HG02943 (cell line): ENCODE results near the gene SGF29.
"Not testable (repeated sequence)": the region's sequence is repeated elsewhere in the genome, so short reads cannot be mapped to it uniquely, and the experiment has no call there.

Source experiments
- ATAC-seq: cut with Tn5 transposase; IDR thresholded peaks from one replicate; pipeline ENCODE4 v1.9.1; 2021; ENCODE audit warnings: mild to moderate bottlenecking, low read depth, moderate library complexity; ENCODE audit not compliant: unreplicated experiment

The SGF29 gene

GRCh38 chr16:28591355-28591754 lies 37.6 kb downstream of the SGF29 start:
- no peak for ATAC-seq

GRCh38 chr16:28592511-28592910 lies 38.8 kb downstream of the SGF29 start:
- no peak for ATAC-seq

DNA sequence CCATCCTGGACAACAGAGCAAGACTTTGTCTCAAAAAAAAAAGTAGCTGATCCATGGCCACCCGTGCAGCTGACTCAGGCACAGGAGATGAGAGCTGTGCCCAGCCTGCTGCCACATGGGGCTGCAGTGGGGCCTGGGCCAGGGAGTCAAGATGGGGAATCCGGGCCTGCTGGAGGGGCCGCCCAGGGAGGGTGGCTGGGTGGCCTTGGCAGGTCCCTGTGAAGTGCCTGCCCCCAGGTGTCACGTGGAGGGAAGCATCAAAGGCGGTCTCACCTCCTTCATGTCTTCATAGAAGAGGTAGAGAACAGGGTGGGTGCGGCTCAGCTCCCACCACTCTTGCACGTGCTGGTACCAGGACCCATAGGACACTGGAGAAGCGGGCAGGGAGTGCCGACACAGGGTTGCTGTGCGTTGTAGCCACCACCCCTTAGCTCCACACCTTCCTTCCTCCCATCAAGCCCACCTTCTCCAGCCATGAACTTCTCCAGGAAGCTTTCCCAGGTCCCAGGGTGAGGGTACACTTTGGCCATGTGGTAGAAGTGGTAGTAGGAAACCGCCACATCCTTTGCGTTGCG lies 39.3 kb downstream of the SGF29 start:
- no peak for ATAC-seq

GRCh38 chr16:28595451-28595850 lies 41.7 kb downstream of the SGF29 start:
- ATAC-seq: not testable (repeated sequence)

GRCh38 chr16:28596115-28596630 lies 42.5 kb downstream of the SGF29 start:
- ATAC-seq: no peak

DNA sequence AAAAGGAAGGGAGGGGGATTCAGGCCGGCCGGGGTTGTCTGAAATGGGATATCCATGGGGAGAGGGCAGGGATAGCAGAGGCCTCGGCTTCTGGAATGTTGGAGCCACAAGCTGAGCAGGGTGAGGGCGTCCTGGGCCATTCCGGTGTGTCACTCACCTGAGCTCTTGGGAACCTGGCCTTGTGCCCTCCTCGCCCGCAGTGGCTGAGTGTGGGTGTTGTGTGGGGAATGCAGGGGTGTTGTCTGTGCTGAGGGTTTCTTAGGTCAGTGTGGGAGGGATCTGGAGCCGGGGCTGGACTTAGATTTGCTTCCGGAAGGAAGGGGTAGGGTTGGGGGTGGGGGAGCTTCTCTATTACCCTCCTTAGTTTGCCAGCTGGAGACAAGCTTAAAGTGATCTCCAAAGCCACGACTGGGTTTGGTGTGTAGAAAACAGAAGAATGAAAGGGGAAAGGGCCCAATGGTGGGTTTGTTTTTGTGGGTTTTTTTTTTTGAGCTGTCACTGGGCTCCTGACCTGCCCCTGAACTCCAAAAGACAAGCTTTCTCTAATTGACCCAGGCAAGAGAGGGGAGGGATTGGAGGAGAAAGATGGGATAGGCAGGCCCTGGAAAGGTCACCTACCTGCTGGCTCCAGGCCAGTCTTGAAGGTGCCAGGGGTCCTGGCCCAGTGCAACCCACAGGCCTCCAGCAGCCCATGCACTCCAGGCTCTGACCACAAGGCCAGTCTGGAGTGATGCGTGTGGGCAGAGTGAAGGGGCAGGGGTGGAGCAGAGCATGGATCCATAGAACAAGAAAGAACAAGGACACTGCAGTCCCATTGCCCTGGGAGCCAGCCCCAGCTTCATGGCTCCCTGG lies 43.3 kb downstream of the SGF29 start, which contains the start of gene SULT1A2:
TSS of gene SULT1A2 (minus strand) at position 211 of the 852 bp plus-strand sequence. CDS start 1,120 bp downstream, outside the sequence.
- no peak for ATAC-seq

DNA sequence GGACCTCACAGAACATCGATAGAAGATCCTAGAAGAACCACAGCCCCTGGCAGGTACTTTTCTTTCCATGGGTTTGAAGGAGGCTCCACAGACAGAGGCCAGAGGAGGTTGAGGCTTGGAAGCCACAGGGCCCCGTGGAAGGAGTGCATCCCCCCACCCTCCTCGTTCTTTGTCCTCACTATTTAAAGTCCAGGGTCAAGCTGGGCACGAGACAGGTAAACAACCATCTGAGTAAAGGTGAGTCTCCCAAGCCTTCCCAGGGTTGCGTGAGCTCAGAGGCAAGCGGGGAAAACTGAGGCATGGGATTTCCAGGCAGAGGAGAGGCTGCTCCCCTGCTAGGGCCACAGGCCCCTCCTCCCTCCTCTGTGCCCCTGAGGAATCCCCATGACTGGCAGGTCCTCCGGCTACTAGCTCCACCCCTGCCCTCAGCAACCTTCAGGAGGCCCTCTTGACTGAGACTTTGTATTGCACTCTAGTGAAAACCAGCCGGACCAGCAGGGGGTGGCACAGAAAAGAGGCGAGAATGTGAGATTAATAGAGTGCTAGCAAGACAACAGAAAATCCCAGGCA lies 44.1 kb downstream of the SGF29 start:
- ATAC-seq: no peak

DNA sequence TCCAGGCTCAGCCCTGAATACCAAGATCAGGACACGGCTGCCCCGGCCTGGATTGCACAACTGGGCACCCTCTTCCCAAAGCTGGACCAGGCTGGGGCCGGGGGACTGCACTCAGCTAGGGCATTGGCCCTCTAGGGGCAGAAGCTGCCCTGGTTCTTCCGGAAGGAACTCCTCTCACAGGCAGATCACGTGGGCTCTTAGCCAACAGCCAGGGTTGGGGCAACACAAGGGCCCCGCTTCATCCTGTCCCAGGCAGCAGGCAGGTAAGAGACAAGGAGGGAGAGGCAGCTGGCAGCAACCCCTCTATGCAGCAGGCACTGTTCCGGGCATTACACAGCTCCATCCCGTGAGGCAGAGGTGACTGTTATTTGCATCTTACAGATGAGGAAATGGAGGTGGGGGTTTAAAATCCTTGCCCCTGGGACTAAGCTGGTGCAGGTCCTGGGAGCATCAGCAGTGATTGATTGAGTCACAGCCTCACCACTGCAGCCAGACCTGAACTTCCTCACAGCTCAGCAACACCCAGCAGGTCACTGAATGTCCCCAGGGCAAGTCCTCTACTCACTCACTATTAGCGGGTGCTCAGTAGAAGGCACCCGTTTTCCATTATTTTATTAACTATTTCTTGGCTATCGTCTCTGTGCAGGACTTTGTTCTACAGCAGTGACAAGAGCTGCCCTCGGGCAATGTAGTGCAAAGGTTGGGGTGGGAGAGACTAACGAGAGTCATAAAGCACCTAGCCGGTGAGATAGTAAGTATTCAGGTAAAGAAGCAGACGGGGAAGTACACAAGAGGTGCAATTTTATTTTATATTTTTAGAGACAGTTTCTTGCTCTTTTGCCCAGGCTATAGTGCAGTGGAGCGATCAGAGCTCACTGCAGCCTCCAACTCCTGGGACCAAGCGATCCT lies 45.9 kb downstream of the SGF29 start:
- ATAC-seq: not testable (repeated sequence)

DNA sequence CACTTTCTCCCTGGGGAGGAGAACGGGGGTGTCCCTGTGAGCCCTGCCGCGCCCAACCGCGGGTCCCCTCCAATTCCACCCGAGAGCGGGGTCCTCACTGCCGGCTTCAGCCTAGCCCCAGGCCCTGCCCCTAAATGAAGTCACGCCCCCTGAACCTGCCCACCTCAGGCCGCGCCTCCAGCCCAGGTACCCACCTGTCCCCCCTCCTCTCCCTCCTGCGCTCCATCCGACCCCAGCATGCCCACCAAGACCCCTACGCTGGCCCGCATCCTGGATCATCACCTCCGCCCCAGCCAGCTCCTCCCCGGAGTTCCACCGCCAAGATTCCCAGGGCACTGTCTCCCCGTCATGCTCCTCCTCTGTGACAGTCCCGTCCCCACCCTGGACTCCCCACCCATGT lies 47.2 kb downstream of the SGF29 start:
- ATAC-seq: not testable (repeated sequence)

DNA sequence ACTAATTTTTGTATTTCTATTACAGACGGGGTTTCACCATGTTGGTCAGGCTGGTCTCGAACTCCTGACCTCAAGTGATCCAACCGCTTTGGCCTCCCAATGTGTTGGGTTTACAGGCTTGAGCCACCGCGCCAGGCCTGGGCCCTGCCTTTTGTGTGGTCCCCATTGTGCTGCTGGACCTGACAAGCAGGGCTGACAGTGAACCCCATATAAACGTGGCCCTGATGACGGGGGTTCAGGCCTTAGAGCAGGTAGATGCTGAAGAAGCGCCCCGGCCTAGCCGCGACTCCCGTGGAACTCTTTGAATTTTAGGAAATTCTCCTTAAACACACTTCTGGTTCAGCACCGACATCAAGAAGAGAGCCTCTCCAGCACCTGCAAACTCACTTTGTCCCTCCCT lies 47.9 kb downstream of the SGF29 start:
- ATAC-seq: not testable (repeated sequence)

- not testable (repeated sequence) for ATAC-seq
Measured at GRCh38 chr16:28602062-28602461, 48.3 kb downstream of the SGF29 start.

DNA sequence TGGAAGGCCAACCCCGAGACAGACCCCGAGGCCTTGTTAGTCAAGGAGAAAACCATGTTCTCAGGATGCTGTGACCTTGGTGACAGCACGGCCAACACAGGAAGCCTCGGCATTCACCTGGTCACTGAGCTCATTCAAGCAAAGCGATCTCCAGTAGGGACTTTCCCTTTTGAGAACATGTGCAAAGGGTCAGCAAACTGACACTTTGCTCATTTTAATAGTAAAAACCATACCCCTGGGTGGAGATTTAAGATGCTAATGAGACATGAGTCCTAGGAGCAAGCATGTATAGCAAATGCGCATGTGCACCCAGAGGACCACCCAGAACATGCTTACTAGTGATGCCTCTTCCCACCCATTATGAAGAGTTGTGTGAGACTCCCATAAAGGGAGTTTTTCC lies 48.8 kb downstream of the SGF29 start:
- no peak for ATAC-seq

DNA sequence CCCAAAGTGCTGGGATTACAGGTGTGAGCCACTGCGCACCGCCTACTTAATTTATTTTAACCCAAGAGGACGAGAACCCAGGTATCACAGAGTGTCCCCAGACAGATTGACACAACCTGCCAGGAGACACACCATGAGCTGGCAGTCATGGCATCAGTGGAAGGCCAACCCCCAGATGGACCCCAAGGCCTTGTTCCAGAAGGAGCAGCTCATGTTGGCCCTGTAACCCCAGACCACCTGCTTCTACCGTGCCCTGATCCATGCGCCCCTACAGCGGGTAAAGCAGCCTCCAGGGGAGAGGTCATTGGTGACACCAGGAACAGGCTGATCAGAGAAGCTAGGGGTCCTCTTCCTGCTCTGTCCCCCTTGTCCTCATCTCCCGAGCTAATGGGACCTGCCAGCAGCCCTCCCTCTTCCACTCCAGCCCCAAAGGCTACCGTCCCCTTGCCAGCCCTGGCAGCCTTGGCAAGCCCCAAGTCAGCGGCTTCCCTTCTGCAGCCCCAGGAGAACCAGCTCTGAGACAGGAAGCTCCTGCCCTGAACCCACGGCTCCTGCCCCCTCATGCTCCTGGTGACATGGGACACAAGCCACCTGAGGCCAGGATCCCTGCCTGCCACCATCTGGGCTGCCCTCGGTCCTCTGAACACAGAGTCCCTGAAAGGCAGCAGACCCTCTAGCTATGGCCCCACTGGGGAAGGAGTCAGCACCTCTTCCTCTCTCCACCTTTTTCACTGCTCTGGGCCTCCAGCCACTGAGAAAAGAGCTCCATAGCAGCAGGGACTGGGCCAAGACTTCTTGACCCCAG lies 49.9 kb downstream of the SGF29 start:
- ATAC-seq: no peak

DNA sequence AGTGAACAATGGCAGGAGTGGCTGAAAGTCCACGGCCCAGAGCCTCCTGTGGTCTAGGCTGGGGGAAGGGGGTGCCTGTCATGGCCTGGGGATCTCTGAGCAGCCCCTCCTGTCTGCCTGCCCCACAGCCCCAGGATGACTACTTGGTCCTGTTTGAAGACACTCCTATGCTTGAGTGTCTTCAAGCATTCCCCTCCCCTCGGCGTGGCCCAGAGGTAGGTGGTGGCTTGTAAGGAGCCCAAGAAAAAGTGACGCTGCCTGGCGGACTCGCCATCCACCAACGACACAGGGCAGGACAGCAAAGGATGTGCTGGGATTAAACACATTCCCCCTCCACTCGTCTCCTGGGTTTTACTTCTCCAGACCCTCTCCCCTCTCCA lies 50.5 kb downstream of the SGF29 start:
- no peak for ATAC-seq

DNA sequence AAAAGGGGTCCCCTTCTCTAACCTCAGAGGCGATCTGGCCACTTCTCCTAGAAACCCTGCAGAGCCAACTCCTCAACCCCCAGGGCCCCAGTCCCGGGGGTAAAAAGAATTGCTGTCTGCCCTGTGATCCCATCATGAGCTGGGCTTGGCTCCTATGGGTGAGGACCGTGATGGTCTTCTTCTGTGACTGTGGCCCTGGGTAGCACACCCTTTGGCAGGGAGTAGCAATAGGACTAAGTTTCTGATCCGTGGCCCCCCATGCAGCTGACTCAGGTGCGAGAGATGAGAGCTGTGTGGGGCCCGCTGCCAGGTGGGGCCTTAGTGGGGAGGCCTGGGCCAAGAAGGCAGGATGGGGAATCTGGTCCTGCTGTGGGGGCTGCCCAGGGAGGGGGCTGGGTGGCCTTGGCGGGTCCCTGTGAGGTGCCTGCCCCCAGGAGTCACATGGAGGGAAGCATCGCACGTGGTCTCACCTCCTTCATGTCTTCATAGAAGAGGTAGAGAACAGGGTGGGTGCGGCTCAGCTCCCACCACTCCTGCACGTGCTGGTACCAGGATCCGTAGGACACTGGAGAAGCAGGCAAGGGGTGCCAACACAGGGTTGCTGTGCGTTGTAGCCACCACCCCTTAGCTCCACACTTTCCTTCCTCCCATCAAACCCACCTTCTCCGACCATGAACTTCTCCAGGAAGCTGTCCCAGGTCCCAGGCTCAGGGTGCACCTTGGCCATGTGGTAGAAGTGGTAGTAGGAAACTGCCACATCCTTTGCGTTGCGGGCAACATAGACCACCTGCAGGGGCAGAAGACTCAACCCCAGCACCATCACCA lies 52.8 kb downstream of the SGF29 start:
- no peak for ATAC-seq

GRCh38 chr16:28607116-28607623 lies 53.5 kb downstream of the SGF29 start:
- ATAC-seq: no peak

GRCh38 chr16:28607681-28608495 lies 54.2 kb downstream of the SGF29 start:
- not testable (repeated sequence) for ATAC-seq

DNA sequence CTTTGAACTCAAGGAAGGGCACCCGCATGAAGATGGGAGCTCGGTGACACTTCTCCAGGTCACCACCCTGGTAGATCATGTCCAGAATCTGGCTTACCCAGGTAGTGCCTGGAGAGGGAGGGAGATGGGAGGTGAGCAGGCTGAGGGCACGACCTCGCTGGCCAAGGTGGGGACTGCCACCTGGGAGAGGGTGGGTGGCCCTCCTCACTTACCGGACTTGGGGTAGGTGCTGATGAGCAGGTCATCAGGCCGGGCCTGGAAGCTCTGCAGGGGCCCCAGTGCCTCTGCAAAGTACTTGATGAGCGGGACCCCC lies 54.7 kb downstream of the SGF29 start:
- ATAC-seq: not testable (repeated sequence)
